GM12865 (cell line): ENCODE measurements around the gene SIL1.
"Not testable (repeated sequence)": the region's sequence is repeated elsewhere in the genome, so short reads cannot be mapped to it uniquely, and the experiment has no call there.

ENCODE experiments used
- DNase-seq: peaks from one replicate; pipeline ENCODE4 v3.0.0; 2010; ENCODE audit warnings: low read depth
- H3K4me3 ChIP-seq: 2 replicates; pipeline ENCODE4 v1.5.1; 2011; ENCODE audit warnings: mild to moderate bottlenecking, low read depth, low read length, control low read depth
- TF ChIP-seq, protein P1 (sequence below): IDR thresholded peaks from 2 replicates; pipeline ENCODE4 v1.5.1; 2011; ENCODE audit warnings: low read length, control low read depth, low read depth, inconsistent platforms; ENCODE audit not compliant: insufficient read depth; ENCODE audit errors: missing control alignments

The SIL1 gene

DNA sequence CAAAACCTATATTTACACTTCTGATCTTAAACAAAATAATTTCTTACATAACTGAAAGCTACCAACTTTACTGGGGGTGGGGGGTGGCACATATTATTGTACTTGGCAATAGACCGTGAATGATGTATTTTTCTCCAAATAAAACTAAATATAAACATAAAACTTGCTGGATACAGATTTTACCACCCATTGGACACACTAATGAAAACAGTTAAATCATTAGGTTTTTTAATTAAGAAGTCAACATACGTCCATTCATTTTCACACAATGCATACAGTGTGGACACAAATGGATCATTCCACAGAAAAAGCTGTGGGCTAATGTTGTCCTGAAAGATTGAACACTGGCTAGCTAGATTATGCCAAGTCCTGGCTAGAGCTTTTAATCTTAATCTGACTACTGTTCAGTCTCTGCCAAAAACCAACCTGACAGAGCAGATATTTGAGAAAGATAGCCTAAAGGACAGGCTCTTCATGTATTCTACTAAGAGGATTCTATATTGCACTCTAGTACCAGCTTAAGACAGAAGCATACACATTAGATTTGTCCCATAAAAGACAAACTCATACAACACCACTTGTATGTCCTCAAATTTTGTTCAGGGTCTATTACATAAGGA lies 118.1 kb downstream of the SIL1 start:
- TF ChIP-seq, protein P1, sequence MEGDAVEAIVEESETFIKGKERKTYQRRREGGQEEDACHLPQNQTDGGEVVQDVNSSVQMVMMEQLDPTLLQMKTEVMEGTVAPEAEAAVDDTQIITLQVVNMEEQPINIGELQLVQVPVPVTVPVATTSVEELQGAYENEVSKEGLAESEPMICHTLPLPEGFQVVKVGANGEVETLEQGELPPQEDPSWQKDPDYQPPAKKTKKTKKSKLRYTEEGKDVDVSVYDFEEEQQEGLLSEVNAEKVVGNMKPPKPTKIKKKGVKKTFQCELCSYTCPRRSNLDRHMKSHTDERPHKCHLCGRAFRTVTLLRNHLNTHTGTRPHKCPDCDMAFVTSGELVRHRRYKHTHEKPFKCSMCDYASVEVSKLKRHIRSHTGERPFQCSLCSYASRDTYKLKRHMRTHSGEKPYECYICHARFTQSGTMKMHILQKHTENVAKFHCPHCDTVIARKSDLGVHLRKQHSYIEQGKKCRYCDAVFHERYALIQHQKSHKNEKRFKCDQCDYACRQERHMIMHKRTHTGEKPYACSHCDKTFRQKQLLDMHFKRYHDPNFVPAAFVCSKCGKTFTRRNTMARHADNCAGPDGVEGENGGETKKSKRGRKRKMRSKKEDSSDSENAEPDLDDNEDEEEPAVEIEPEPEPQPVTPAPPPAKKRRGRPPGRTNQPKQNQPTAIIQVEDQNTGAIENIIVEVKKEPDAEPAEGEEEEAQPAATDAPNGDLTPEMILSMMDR = no peak
- H3K4me3 ChIP-seq = no peak overlapping the region

DNA sequence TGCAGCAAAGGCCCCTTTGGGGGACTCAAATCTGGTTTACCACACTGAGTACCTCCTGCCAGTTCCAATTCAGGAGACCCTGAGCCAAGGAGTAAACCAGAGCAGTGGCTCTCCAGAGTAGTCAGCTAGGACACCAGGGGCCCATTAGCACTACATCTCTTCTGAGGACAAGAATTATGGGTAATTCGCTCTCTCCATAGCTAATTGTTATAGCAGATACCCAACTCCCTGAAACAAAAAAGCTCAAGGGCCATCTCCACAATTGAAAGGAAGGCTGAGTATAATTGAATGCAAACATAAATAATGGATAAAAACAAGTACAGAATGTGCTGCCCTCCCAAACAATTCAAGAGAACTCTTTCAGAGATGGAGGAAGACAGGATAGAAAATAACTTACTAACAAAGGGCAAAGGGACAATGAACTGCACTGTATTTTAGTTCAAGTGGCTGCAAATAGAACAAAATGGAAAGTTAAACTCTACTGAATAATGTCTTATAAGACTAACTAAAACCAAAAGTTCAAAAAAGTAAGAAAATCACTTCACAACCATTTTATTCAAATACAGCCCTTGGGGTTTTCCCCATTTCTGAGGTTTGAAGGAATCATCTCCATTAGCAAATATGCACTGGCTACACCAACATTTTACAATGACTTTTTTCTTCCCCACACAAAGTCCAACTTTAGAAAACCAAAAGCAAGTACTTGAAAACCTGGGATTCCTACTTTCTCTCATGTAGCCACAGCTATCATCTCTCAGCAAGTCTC lies 118.8 kb downstream of the SIL1 start:
- H3K4me3 ChIP-seq = no peak overlapping the region
- no peak for DNase-seq
- TF ChIP-seq, protein P1 = no peak

More for the DNA sequence above, 118.1 kb downstream of the SIL1 start:
- DNase-seq = no peak

DNA sequence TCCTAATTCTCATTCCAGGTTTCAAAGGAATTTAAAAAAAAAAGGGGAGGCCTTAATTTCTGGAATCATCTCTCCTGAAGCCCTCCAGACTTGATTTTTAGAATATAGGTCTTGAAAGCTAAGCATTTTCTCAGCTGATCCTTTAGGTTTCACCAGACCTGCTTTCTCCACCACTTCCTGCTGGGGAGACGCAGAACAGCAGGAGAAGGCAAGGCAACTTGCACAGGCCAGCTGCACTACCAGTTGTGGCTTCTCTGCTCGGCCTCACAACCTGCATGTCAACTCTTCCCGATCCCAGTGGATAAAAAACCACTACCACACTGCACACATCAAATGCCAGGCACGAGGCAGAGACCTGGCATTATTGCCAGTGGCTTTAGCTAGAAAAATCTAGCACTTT lies 119.8 kb downstream of the SIL1 start:
- no peak overlapping the region for H3K4me3 ChIP-seq
- TF ChIP-seq, protein P1 = no peak
- no peak for DNase-seq

DNA sequence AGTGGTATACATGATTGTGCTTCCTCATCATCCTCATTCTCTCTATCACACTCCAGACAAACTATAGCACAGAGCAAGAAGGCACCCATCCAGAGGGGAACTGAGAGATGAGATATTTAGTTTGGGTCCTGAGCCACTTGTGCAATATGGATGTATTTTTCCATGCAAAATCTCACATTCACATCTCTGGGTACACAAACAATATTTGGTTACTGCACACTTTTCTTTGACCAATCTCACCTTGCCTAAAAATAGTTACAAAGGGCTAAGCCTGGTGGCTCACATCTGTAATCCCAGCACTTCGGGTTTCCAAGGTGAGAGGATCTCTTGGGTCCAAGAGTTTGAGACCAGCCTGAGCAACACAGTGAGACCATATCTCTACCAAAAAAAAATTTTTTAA lies 120.3 kb downstream of the SIL1 start:
- H3K4me3 ChIP-seq = no peak overlapping the region

DNA sequence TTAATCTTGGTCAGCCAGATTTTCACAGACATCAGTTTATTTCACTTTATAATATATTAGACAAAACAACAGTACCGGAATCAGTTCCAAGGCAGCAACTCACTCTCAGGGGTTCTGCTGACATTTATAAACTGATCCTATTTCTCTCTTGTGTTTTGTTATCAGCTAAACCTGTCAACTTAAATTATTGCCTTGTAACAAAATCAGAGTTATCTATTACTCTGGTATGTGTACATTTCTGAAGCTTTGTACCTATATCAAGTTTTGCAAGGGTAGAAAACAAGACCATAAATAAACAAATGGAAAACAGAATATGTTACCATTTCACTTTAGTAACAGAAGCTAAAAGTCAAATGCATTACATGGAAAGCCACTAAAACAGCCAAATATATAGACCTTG lies 122.1 kb downstream of the SIL1 start:
- TF ChIP-seq, protein P1 = no peak
- DNase-seq = no peak
- no peak overlapping the region for H3K4me3 ChIP-seq

More for the DNA sequence above, 120.3 kb downstream of the SIL1 start:
- TF ChIP-seq, protein P1 = no peak
- DNase-seq = no peak

DNA sequence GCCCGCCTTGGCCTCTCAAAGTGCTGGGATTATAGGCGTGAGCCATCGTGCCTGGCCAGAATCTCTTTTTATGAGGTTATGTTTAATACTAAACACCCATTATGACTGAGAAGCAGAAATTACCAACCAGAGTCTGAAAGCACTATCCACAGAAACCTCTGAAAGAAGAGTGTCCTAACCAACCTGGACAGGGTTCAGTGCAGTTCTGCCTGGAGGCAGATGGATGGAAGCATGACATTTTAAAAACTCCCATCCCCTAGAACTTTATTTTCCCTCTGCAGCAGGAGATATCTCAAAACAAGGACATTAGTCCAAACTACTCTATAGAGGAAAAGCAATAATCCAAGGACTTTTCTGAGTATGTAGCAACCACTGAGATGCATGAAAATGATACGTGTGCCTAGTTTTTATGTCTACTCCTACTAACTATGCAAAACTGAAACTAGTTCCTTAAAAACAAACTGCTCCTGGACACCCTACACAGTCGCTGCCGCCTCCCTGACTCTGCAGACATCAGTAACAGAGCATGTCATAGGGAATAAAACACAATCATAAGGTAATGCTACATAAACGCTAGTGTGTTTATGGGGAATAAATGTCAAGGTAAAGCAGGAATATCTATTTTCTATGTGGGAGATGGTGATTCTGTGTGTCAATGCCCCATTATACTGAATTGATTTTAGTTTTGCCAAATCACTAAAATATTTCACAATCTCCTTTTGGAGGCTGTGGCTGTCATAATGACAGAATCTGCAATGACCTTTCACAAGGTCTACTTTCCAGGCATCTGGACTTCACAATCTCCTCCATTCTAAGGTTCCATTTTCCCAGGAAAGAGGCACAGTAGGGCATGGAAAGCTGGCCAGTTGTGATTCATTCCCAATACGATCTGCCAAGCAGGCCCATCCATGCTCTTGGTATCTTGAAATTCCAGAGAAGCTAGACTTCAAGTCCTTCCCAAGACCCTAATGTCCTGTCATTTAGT lies 122.8 kb downstream of the SIL1 start:
- DNase-seq = no peak
- TF ChIP-seq, protein P1 = no peak
- H3K4me3 ChIP-seq = no peak overlapping the region

DNA sequence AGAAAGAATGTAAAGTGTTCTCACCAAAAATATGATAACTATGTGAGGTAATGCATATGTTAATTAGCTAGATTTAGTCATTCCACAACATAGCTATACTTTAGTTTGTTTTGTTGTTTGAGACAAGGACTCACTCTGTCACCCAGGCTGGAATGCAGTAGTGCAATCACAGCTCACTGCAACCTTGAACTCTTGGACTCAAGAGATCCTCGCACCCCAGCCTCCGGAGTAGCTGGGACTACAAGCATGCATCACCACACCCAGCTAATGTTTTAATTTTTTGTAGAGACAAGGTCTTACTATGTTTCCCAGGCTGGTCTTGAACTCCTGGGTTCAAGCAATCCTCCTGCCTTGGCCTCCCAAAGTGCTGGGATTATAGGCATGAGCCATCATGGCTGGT lies 124.2 kb downstream of the SIL1 start:
- not testable (repeated sequence) for DNase-seq, H3K4me3 ChIP-seq
